Muscle of leg (tissue), 16 donors: ENCODE measurements around the gene TBC1D24. TPM values are rescaled to one million over a fixed set of nuclear protein-coding genes. Genes with fewer than 3 reads are reported as not detected.

ENCODE experiments used
- DNase-seq: peaks from one replicate; pipeline ENCODE4 v3.0.0; 2013
- H3K27ac ChIP-seq: one replicate; pipeline ENCODE4 v1.5.1; 2013; ENCODE audit warnings: mild to moderate bottlenecking, low read length, control low read depth
- H3K27me3 ChIP-seq: one replicate; pipeline ENCODE4 v1.6.1; 2013; ENCODE audit warnings: low read length; ENCODE audit not compliant: control insufficient read depth, insufficient read depth
- H3K36me3 ChIP-seq: one replicate; pipeline ENCODE4 v1.6.1; 2013; ENCODE audit warnings: low read length; ENCODE audit not compliant: control insufficient read depth, insufficient read depth
- H3K4me1 ChIP-seq: one replicate; pipeline ENCODE4 v1.6.1; 2013; ENCODE audit warnings: low read length; ENCODE audit not compliant: control insufficient read depth, insufficient read depth
- H3K4me3 ChIP-seq: one replicate; pipeline ENCODE4 v1.5.1; 2013; ENCODE audit warnings: low read length, control low read depth
- H3K9me3 ChIP-seq: replicated peaks from 2 replicates; pipeline ENCODE4 v1.6.1; 2013; ENCODE audit warnings: low read depth, low read length; ENCODE audit not compliant: control insufficient read depth
- WGBS: methylation state at CpG from one replicate; pipeline ENCODE4 v1.1.5; 2013; ENCODE audit warnings: missing lambda C conversion rate; ENCODE audit not compliant: insufficient coverage; 5-methylcytosine and 5-hydroxymethylcytosine counted together
- long read RNA-seq, 11 donors: transcript quantifications; one replicate each; lab custom pipeline, GENCODE V29; 2026
- polyA plus RNA-seq, 8 donors: library from polyadenylated mRNA; unstranded; fragments of 120-200 nt; gene quantifications; one replicate each; pipeline versions ENCODE4 v1.2.1 to v1.2.3, GENCODE V29; 2013; ENCODE audit warnings: inconsistent platforms in 1 of 8, low replicate concordance in 1 of 8; ENCODE audit not compliant: insufficient read length in 8 of 8, insufficient read depth in 1 of 8
- total RNA-seq: library from RNA; stranded (reverse); fragments of 120-200 nt; gene quantifications from one replicate; pipeline ENCODE4 v1.2.4, GENCODE V29; 2013

Gene TBC1D24
- total RNA-seq: 17.3 TPM
- polyA plus RNA-seq: 10 to 100 TPM; 13.7 to 23.0 (median 19.6) TPM
- long read RNA-seq, donor 1, partial matches to known transcripts: 0 of 1 reads
- long read RNA-seq, donor 1, other reads (novel, unspliced or antisense): 0 of 1 reads
- long read RNA-seq, donor 2: 0 reads
- long read RNA-seq, donor 3, full-length matches to known transcripts: 2 of 2 reads
- long read RNA-seq, donor 3, partial matches to known transcripts: 0 of 2 reads
- long read RNA-seq, donor 3, other reads (novel, unspliced or antisense): 0 of 2 reads
- long read RNA-seq, donor 4: 0 reads
- long read RNA-seq, donor 5, full-length matches to known transcripts: 5 of 5 reads
- long read RNA-seq, donor 5, partial matches to known transcripts: 0 of 5 reads
- long read RNA-seq, donor 5, other reads (novel, unspliced or antisense): 0 of 5 reads
- long read RNA-seq, donor 6, full-length matches to known transcripts: 3 of 3 reads
- long read RNA-seq, donor 6, partial matches to known transcripts: 0 of 3 reads
- long read RNA-seq, donor 6, other reads (novel, unspliced or antisense): 0 of 3 reads
- long read RNA-seq, donor 7, full-length matches to known transcripts: 2 of 2 reads
- long read RNA-seq, donor 7, partial matches to known transcripts: 0 of 2 reads
- long read RNA-seq, donor 7, other reads (novel, unspliced or antisense): 0 of 2 reads
- long read RNA-seq, donor 8: 0 reads
- long read RNA-seq, donor 9, partial matches to known transcripts: 0 of 1 reads
- long read RNA-seq, donor 9, other reads (novel, unspliced or antisense): 0 of 1 reads
- long read RNA-seq, donor 10, partial matches to known transcripts: 0 of 1 reads
- long read RNA-seq, donor 10, other reads (novel, unspliced or antisense): 0 of 1 reads
- long read RNA-seq, donor 11, full-length matches to known transcripts: 2 of 2 reads
- long read RNA-seq, donor 11, partial matches to known transcripts: 0 of 2 reads
- long read RNA-seq, donor 11, other reads (novel, unspliced or antisense): 0 of 2 reads

DNA sequence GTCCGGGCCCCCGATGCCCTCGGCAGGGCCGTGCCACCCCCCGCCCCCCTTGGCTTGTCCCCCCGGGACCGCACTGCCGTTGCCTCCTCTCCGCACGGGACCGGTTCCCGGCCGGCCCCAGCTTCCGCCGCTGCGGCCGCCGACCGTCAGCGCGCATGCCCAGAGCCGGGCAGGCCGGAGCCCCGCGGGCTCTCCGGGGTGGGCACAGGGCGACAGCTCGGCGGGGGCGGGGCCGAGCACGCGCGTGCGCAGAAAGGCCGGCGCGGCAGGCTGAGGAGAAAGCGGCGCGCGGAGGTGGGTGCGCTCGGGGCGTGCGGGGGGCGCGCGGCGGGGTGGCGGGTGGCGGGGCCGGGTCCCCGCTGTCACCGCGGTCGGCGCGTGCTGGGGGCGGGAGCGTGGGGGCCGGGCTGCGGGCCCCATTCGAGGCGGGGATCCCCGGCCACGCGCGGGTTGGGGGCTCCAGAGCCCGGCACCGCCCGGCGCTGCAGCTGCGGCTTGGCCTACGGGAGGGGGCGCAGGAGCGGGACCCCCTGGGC is at the start of gene TBC1D24:
TBC1D24 (plus strand) TSS at position 251 of the 536 bp plus-strand sequence. CDS start 21,022 bp downstream, outside the sequence.
- Histone ChIP-seq H3K27me3 (peaks cover 20% of the 10 kb centered on the region), H3K9me3 (no peaks in the 10 kb centered on the region), H3K4me1 (peaks cover 48% of the 10 kb centered on the region), H3K4me3 (peak within 1 kb of the TSS; percentile 62), H3K27ac (peak within 1 kb of the TSS; percentile 71), H3K36me3 (no peaks in the 10 kb centered on the region)
- peak; percentile 95 for DNase-seq
- 0% methylated on average over 77 of the region's 77 CpGs for WGBS

DNA sequence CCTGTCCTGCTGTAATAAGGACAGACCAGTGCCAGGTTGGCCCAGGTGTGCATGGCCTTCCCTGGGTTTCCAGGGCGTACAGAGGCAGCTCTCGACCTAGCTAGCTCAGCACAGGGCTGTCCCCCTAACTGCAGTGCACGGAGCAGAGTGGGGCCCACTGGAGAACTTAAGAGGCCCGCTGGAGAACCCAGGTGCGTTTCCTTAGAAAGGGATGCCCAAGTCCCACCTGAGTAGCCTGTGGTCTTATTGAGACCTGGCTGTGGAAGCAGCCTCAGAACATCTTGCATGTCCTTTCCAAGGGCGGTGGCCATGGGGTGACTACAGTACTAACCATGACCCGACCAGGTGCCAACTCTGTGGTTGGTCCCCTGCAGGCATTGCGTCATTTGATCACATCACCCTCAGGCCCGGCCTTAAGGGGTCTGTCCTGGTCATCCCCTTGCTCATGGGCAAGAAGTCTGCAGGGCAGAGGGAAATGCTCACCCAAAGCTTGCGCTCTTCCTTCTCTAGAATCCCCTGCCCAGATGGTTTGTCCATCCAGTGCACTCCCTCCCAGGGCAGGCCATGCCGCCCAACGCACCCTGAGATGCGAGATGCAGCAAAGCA is 49.0 kb upstream of the TBC1D24 start:
- Histone ChIP-seq H3K36me3 (no peaks in the 10 kb centered on the region), H3K27me3 (peaks cover 4% of the 10 kb centered on the region), H3K4me3 (no peak overlapping the region), H3K9me3 (no peaks in the 10 kb centered on the region), H3K4me1 (peaks cover 20% of the 10 kb centered on the region), H3K27ac (no peak overlapping the region)
- no peak for DNase-seq
- 93% methylated on average over 13 of the region's 13 CpGs for WGBS

DNA sequence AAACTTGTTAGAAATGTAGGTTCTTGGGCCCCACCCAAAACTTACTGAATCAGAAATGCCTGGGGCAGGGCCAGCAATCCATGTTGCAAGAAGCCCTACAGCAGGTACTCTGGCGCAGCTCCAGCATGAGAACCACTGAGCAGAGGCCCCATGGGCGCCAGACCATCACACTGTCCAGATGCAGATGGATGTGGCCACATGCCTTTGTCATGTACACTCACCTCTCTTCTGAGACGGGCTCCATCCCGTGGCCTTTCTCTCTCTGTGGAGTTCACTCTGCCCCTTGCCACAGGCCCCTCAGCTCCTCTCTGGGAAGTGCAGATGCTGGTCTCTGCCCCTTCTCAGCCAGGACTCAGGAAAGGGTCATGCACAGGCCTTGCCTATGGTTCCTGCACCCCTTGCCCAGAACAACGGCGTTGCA is 48.0 kb upstream of the TBC1D24 start:
- Histone ChIP-seq H3K9me3 (no peaks in the 10 kb centered on the region), H3K27ac (no peak overlapping the region), H3K4me1 (peaks cover 21% of the 10 kb centered on the region), H3K4me3 (no peak overlapping the region), H3K36me3 (peaks cover 5% of the 10 kb centered on the region), H3K27me3 (peaks cover 2% of the 10 kb centered on the region)
- no peak for DNase-seq
- 91% methylated on average over 6 of the region's 6 CpGs for WGBS

DNA sequence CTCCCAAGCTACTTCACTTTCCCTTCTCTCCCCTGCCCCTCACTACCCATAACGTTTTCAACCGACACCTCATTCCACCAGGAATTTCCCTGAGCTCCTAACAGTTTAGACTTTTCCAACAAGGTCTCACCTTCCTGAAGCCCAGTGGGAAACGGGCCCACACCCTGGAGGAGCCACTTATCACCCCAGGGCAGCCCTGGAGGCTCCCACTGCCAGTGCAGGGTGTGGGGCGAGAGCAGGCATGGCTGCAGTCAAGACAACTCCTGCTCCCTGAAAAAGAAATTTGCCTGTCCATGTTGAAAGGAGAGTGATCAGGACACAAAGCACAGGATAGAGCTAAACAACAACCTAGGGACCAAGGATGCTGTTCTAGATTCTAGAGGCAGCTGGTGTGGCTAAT is 47.4 kb upstream of the TBC1D24 start:
- Histone ChIP-seq H3K27ac (no peak overlapping the region), H3K9me3 (no peaks in the 10 kb centered on the region), H3K27me3 (no peaks in the 10 kb centered on the region), H3K4me1 (peaks cover 21% of the 10 kb centered on the region), H3K36me3 (peaks cover 9% of the 10 kb centered on the region), H3K4me3 (no peak overlapping the region)
- 81% methylated on average over 4 of the region's 4 CpGs for WGBS
- DNase-seq: no peak

DNA sequence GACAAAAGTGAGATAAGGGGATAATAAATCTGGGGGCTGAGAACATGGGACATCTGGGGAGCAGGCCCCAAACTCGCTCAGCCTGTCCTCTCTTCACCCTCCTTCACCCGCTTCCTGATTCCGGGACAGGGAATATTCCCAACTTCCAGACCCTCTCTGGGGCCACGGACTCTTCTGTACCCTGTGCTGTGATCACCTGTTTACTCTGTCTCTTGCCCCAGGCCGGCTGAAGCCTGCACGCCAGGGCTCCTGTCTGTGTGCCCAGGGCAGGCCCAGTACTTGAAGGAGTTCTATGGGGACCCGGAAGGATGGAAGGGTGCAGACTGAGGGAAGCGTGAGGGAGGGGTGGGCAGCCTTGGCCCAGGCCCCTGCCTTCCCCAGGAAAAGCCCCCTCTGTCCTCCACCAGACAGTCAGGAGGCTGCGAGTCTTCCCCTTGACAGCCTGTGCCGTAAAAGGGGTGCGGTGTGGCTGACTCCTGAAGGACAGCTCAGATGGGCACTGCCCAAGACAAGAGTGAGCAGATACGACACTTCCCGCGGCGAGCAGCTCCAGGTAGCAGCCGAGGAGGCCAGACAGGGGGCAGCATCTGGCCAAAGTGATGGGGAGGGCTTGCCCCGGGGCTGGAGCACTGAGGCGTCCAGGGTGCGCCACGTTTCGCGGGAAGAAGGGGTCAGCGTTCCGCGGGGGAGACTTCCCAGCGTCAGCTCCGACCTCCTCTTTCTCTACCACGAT is 46.7 kb upstream of the TBC1D24 start:
- WGBS: 17% methylated on average over 20 of the region's 28 CpGs
- Histone ChIP-seq H3K9me3 (no peaks in the 10 kb centered on the region), H3K27ac (peak overlapping the region; percentile 86), H3K4me1 (peaks cover 21% of the 10 kb centered on the region), H3K36me3 (peaks cover 16% of the 10 kb centered on the region), H3K4me3 (peak overlapping the region; percentile 80), H3K27me3 (no peaks in the 10 kb centered on the region)
- DNase-seq: peak; percentile 61

DNA sequence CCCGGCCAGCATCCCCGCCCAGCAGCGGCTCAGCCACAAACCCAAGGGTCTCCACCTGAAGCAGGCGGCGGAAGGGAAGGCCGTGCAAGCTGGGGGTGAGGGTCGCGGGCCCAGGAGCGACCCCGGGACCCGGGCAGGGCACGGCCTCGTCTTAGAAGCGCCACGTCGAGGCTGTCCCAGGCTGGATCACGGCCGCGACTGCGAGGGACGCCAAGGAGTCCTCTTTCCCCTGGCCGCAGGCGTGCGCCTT is 46.2 kb upstream of the TBC1D24 start:
- WGBS: under 1% methylated on average over 24 of the region's 24 CpGs
- peaks cover 20% of the 10 kb centered on the region for H3K36me3 ChIP-seq
- H3K27ac ChIP-seq: peak overlapping the region; percentile 86
- H3K9me3 ChIP-seq: no peaks in the 10 kb centered on the region
- H3K27me3 ChIP-seq: no peaks in the 10 kb centered on the region
- peaks cover 21% of the 10 kb centered on the region for H3K4me1 ChIP-seq
- H3K4me3 ChIP-seq: peak overlapping the region; percentile 80
- DNase-seq: no peak

DNA sequence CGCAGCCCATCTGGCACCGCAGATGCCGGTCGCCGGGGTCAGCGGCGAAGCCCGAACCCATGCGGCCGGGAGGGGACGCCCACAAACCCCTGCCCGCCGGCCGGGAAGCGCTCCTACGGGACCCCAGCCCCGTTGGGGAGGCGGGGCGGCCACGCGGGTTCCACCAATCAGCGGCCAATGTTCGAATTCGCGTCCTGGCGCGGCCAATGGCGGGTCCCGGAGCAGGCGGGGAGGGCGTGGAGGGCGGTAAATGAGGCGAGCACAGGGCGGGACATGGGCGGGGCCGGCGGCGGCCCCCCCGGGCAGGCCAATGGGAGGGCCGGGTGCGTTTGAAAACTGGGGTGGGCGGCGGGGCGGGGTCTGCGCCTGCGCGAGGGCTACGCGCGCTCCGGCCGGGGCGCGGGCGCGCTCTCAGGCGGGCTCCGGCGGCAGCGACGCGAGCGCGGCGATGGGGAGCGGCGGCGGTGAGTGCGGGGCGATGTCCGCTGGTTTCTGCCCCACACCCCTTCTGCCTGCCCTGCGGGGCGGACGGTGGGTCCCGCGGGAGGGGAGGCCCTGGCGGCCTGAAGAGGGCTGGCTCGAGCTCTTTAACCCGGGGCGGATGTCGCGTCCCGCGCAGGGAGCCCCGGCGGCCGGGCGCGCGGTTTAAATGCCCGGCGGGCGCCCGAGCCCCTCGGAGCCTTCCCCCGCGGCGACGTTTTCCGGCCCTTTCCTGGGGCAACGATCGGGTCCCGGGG is 45.7 kb upstream of the TBC1D24 start, which contains the start of gene CCNF:
CCNF (plus strand) TSS at position 414 of the 737 bp plus-strand sequence; CDS start at position 449, 35 bp downstream.
- H3K27ac ChIP-seq: peak within 1 kb of the TSS; percentile 86
- WGBS: under 1% methylated on average over 103 of the region's 103 CpGs

DNA sequence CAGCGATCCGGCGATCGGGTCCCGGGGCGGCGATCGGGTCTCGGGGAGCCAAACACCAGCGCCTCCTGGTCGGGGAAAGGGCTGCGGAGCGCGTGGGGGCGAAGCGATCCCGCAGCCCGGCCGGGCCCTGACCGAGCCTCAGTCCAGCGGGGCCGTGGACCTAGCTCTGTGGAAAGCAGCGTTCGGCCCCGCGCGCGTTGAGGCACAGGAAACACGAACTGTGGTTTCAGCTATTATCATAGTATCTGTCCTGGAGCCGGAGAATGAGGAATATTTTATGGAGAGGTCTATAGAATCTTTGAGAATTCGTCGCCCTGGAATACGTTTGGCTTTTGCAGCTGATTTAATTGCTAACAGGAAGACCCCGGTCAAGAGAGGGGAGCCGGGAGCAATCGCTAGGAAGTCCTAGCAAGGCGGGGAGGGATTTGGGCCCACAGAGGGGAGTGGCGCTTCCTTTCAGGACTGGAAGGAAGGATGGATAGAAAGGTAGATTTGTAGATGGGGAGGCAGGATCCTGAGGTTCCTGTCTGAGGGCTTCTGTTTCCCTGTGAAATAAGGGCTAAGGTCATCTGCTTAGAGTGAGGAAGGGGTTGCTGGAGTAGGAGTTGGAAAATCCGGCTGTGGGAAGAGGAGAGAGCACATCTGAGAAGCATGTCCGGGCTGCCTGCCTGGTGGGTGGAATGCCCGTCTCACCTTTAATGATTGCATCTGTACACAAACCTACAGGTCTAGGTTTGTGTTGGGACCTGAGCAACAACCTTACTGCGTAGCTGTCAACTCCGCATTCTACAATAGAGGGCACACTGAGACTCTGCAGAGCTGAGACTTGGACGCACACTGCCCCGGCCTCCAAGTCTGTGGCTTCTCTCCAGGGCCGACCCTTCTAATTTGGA is 44.9 kb upstream of the TBC1D24 start:
- Histone ChIP-seq H3K27me3 (no peaks in the 10 kb centered on the region), H3K27ac (no peak overlapping the region), H3K4me3 (peak overlapping the region; percentile 71), H3K4me1 (peaks cover 21% of the 10 kb centered on the region), H3K9me3 (no peaks in the 10 kb centered on the region), H3K36me3 (peaks cover 28% of the 10 kb centered on the region)
- peak; percentile 40 for DNase-seq
- WGBS: 1% methylated on average over 42 of the region's 46 CpGs

More for the DNA sequence above, 45.7 kb upstream of the TBC1D24 start, which contains the start of gene CCNF:
- Histone ChIP-seq H3K9me3 (no peaks in the 10 kb centered on the region), H3K36me3 (peaks cover 24% of the 10 kb centered on the region), H3K4me1 (peaks cover 21% of the 10 kb centered on the region), H3K27me3 (no peaks in the 10 kb centered on the region), H3K4me3 (peak within 1 kb of the TSS; percentile 80)
- DNase-seq: peak; percentile 99
